Kidney epithelial cell (primary cell): Measurements from ENCODE around the gene CAMK2A. TPM values are rescaled to one million over a fixed set of nuclear protein-coding genes. Genes with fewer than 3 reads are reported as not detected.

Source experiments
- DNase-seq: peaks from one replicate; pipeline ENCODE4 v3.0.0-alpha.2; 2010; ENCODE audit warnings: low read depth
- H3K27me3 ChIP-seq: 2 replicates; pipeline ENCODE4 v1.6.0; 2011; ENCODE audit warnings: low read length; ENCODE audit not compliant: control insufficient read depth, insufficient read depth
- H3K36me3 ChIP-seq: 2 replicates; pipeline ENCODE4 v1.5.1; 2011; ENCODE audit warnings: low read length; ENCODE audit not compliant: control insufficient read depth, insufficient read depth
- H3K4me3 ChIP-seq: 2 replicates; pipeline ENCODE4 v1.5.1; 2011; ENCODE audit warnings: low read depth, mild to moderate bottlenecking, control low read depth, low read length
- CTCF ChIP-seq: IDR thresholded peaks from 2 replicates; pipeline ENCODE4 v1.5.1; 2011; ENCODE audit warnings: mild to moderate bottlenecking, moderate library complexity, low read length, control low read depth, inconsistent platforms; ENCODE audit not compliant: insufficient read depth, poor library complexity, severe bottlenecking
- total RNA-seq: library from RNA; depleted of rRNA; stranded (reverse); fragments of >200 nt; gene quantifications from 2 replicates; pipeline ENCODE4 v1.2.3, GENCODE V29; 2015

CAMK2A gene
- total RNA-seq, 1 donor from 2014 or later = not detected

GRCh38 chr5:150241298-150242160 is 48.0 kb downstream of the CAMK2A start:
- no peak for DNase-seq
- peaks cover 2% of the 10 kb centered on the region for H3K27me3 ChIP-seq
- no peak for TF ChIP-seq CTCF
- H3K4me3 ChIP-seq = no peak overlapping the region
- no peaks in the 10 kb centered on the region for H3K36me3 ChIP-seq

- TF ChIP-seq CTCF = no peak
- no peaks in the 10 kb centered on the region for H3K36me3 ChIP-seq
- no peak for DNase-seq
- peaks cover 2% of the 10 kb centered on the region for H3K27me3 ChIP-seq
- no peak overlapping the region for H3K4me3 ChIP-seq
Observed at GRCh38 chr5:150239794-150240122, 49.8 kb downstream of the CAMK2A start.

GRCh38 chr5:150239099-150239793 is 50.3 kb downstream of the CAMK2A start:
- Histone ChIP-seq H3K27me3 (no peaks in the 10 kb centered on the region), H3K4me3 (no peak overlapping the region), H3K36me3 (no peaks in the 10 kb centered on the region)
- TF ChIP-seq CTCF = no peak
- no peak for DNase-seq

GRCh38 chr5:150238646-150239045 is 50.9 kb downstream of the CAMK2A start:
- Histone ChIP-seq H3K4me3 (no peak overlapping the region), H3K36me3 (no peaks in the 10 kb centered on the region), H3K27me3 (no peaks in the 10 kb centered on the region)
- no peak for DNase-seq
- TF ChIP-seq CTCF = no peak

GRCh38 chr5:150236981-150237754 is 52.4 kb downstream of the CAMK2A start:
- Histone ChIP-seq H3K4me3 (no peak overlapping the region), H3K36me3 (no peaks in the 10 kb centered on the region), H3K27me3 (no peaks in the 10 kb centered on the region)
- TF ChIP-seq CTCF = no peak
- no peak for DNase-seq
